ENCODE data around the gene SLC8A1. TPM values are rescaled to one million over a fixed set of nuclear protein-coding genes. Genes with fewer than 3 reads are reported as not detected.

Gene SLC8A1
- polyA plus RNA-seq, 4 donors = 67.4 to 72.0 (median 68.1) TPM

- no peak for DNase-seq (ENCODE audit: low read depth in 4 of 4, low spot score in 3 of 4)
These were observed 88.7 kb downstream of the SLC8A1 start for GRCh38 chr2:40363231-40363630.

GRCh38 chr2:40361478-40361877, 90.4 kb downstream of the SLC8A1 start:
- DNase-seq (ENCODE audit: low read depth in 4 of 4, low spot score in 3 of 4) = no peak

- no peak for DNase-seq (ENCODE audit: low read depth in 4 of 4, low spot score in 3 of 4)
These were observed 91.2 kb downstream of the SLC8A1 start for GRCh38 chr2:40360652-40361051.

DNA sequence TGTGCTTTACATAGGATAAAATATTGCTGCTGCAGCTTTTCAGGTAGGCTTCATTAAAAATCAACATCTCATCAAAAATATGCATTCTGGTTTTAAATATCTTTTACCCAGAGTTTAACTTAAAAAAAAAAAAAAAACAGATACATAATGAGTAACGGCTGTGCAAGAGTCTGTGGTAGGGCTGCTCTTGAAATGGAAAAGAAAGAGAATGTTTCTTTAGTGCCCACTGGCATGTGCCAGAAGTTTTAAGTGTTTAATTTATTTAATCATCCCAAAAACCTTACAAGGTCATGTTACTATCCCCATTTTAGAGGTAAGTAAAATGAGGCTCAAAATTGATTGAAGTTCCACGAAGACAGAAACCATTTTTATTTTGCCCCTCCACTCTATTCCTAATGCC, 92.1 kb downstream of the SLC8A1 start:
- DNase-seq (ENCODE audit: low read depth in 4 of 4, low spot score in 3 of 4) = no peak

DNA sequence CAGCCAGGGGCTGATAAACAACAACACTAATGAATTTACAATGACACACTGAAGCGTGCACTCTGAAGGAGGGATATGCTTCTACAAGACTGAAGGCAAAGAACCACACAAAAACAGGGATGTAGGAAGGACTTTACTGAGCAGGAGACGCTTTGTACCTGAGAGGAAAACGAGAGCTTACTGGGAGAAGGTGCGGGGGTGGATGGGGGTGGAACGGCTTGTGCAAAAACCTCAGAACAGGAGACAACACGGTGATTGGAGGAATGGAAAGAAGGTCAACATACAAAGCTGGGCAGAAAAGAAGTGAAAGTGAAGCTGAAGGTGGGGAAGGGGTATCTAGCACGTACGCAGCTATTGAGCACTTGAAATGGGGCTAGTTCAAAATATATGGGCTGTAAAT, 93.1 kb downstream of the SLC8A1 start:
- DNase-seq (ENCODE audit: low read depth in 4 of 4, low spot score in 3 of 4) = no peak

- no peak for DNase-seq (ENCODE audit: low read depth in 4 of 4, low spot score in 3 of 4)
These were observed 94.2 kb downstream of the SLC8A1 start for GRCh38 chr2:40357667-40358066.

DNA sequence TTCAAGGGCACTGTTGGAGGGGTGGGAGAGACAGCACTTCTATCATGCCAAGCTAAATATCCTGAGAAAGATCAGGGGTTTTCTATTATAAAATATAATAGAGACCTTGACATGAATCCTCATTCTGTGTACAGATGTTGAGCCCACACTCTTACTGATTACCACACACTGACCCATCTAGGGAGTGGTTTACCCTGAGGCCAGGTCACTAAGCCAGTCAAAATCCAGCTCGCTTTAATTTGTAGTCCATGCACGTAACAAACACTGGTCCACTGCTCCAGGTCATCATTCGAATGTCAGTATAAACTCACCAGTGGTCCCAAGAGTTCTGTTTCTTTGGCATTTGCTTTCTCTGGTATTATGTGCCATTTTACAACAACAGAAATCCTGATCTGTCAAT, 96.4 kb downstream of the SLC8A1 start:
- no peak for DNase-seq (ENCODE audit: low read depth in 4 of 4, low spot score in 3 of 4)

- no peak for DNase-seq (ENCODE audit: low read depth in 4 of 4, low spot score in 3 of 4)
These were observed 98.7 kb downstream of the SLC8A1 start for GRCh38 chr2:40353231-40353630.

DNA sequence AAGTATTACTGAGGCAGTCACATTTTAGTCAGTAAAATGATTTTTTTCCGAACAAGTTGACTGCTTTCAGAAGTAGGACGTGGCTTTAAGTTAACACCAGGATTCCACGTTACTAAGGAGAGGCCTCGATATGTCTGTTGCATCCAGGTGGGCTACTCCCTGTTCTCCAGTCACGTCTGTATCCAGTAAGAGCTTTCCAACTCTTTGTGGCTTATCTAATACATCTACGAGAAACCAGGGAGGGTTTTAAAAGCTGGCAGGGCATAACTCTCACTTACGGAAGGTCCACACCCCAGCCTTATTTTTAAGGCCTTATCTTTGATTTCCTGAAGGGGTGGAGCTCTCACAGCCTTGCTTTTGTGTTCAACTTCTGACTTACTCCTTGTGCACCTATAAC, 99.2 kb downstream of the SLC8A1 start:
- no peak for DNase-seq (ENCODE audit: low read depth in 4 of 4, low spot score in 3 of 4)

DNA sequence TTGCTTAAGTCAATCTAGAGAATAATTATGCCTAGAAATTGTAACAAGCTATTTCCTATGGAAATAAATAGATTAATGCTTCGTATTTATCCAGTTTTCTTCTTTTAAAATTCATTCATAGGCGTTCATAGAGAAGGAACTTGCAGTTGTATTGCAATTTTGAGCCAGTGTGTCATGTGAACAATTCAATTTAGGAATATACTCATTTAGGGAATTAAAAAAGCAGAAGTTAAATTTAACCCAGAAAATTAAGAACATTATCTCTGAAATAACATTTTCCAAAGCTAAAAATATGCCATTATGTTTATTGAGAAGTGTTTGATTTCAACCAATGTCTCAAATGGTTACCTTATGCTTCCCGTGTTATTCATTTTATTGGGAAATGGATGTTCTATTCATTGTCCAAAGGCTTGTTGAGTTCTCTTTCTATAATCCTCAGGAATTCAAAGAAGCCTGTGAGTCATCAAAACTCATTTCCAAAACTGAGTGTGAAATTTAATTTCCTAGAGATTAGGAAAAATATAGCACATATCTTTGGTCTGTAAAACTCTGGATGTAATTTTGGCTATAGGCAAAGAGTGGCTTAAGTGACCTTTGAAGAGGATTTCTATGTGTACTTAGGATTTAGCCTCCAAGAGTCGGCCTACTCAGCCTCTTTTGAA, 99.7 kb downstream of the SLC8A1 start:
- no peak for DNase-seq (ENCODE audit: low read depth in 4 of 4, low spot score in 3 of 4)

DNA sequence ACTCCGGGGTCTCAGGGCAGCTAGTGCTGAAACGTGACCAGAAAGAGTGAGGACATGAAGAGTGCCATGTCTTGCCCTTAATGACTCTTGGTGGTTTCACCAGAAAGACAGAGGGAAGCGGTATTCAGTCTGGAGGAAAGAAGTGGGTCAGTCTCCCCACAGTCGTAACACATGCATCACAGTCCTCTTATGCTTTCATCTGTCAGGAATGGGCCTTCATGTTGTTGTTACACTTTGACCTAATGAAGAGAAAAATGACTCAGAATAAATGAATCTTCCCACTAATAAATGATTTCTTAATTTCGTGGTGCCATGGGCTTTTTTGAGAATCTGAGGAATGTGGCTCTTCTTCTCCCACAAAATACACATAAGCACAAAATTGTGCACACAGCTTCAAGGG, 103.2 kb downstream of the SLC8A1 start:
- no peak for DNase-seq (ENCODE audit: low read depth in 4 of 4, low spot score in 3 of 4)

DNA sequence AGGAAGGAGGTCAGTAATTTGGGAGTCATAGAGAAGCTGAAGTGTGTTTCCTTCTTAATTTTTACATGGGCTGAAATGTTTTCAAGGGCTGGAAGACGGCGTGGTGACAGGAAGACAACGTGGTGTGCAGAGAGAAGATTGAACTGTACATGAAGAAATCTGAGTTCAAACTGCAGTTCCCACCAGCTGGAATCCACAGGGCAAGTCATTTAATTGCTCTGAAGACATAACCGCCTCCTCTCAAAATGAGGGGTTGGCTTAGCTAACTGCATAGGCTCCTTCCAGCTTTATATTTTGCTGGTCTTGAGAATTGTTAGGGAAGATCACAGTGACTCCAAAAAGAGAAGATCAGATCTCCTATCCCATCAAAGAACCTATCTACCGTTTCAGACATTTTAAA, 103.9 kb downstream of the SLC8A1 start:
- DNase-seq (ENCODE audit: low read depth in 4 of 4, low spot score in 3 of 4) = no peak

DNA sequence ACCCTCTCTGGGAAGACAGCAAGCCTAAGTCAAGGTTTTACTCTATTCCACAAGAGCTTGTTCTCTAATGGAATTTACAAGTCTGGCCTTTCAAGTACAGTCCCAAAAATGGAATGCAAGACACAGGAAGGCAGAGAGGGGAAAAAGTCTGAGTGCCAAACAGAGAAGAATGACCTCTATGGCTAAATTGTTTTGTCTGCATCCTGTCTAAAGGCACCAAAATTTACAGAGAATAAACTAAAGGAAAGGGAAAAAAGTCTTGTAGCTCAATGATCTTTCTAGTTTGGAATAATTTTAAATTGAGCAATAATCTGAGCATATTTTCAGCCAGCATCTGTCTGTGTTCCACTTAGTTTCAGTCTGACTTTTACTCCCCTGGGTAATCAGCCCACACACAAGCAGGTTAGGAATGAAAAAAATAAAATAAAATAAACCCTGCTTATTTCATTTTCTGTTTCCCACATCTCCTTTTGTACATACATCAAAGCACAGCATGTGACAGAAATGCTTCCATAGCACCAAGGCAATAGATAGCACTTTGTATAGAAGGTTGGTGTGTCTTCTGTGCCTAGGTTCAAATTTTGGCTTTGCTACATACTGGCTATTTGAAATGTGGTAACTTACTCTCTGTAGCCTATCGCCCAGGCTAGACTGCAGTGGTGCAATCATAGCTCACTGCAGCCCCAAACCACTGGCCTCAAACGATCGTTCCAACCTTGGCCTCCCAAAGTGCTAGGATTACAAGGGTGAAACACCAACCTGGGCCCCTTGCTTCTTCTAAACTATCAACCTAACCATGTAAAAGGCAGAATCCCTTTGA, 105.1 kb downstream of the SLC8A1 start:
- DNase-seq (ENCODE audit: low read depth in 4 of 4, low spot score in 3 of 4) = no peak

- DNase-seq (ENCODE audit: low read depth in 4 of 4, low spot score in 3 of 4) = no peak
These were observed 107.5 kb downstream of the SLC8A1 start for GRCh38 chr2:40344364-40344763.

DNA sequence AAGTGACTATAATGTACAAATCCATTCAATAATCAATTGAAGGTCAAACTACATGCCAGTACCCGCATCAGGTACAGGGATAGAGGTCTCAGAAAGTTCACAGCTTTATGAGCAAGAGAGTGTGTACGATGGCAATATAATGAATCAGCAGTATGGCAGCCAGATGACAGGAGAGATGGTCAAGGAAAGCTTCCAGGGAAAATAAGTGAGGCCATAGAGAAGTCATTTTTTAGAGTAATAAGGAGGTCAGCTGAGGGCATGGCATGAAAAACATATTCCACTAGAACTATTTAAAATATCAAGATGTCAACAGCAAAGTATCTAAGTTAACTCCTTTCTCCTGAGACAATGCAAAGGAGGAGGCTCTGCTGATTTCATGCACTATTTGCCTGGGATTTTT, 108.0 kb downstream of the SLC8A1 start:
- DNase-seq (ENCODE audit: low read depth in 4 of 4, low spot score in 3 of 4) = no peak

- DNase-seq (ENCODE audit: low read depth in 4 of 4, low spot score in 3 of 4) = no peak
These were observed 110.7 kb downstream of the SLC8A1 start for GRCh38 chr2:40341198-40341597.

- no peak for DNase-seq (ENCODE audit: low read depth in 4 of 4, low spot score in 3 of 4)
These were observed 112.9 kb downstream of the SLC8A1 start for GRCh38 chr2:40339026-40339425.

DNA sequence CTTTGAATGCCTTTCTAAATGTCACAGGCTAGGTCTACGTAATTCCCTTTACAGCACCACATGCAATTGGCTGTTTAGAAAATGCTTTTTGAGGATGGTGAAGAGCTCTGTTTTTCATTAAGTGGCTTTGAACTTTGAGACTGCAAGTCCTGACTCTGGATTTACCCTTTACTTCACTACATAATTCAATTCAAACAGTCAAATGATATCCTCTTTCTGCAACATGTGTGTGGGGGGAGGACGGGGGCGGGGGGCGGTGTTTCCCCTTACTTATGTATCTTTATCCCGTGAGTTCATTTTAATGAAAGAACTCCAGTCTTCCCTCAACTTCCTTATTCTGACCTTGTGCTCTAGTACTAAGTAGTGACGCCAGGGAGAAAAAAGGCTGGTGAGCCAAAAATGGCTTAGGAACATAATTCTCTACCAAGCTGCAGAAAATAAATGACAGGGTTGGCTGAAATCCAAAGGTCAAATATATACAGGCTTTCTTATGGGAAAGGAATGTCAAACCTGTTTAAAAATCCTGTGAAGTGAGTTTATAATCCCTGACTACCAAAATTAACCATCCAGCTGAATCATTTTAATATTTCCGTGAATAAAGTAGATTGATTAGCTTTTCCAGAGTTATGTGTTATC, 119.6 kb downstream of the SLC8A1 start:
- peak; percentile 61 to 80 (median 73) for DNase-seq (ENCODE audit: low read depth in 4 of 4, low spot score in 3 of 4)

GRCh38 chr2:40330096-40330495, 121.8 kb downstream of the SLC8A1 start:
- no peak for DNase-seq (ENCODE audit: low read depth in 4 of 4, low spot score in 3 of 4)

- no peak for DNase-seq (ENCODE audit: low read depth in 4 of 4, low spot score in 3 of 4)
These were observed 122.2 kb downstream of the SLC8A1 start for GRCh38 chr2:40329739-40330030.

DNA sequence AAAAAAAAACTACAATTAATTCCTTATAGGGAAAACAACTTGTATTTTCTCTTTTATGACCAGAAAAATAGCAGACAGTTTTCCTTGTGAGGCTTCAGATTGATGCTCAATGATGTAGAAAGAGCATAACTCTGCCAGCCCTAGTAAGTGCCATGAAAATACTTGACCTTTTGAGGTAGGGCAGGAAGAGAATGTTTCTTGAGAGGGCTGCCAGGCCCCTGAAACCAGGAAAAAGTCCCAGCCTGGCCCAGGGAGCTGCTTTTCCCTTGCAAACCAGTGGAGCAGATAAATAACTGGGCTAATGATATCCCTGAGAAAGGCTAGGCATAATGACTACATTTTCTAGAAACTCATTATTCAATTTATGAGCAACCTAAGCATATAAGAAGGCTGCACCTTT, 126.8 kb downstream of the SLC8A1 start:
- DNase-seq (ENCODE audit: low read depth in 4 of 4, low spot score in 3 of 4) = no peak

DNA sequence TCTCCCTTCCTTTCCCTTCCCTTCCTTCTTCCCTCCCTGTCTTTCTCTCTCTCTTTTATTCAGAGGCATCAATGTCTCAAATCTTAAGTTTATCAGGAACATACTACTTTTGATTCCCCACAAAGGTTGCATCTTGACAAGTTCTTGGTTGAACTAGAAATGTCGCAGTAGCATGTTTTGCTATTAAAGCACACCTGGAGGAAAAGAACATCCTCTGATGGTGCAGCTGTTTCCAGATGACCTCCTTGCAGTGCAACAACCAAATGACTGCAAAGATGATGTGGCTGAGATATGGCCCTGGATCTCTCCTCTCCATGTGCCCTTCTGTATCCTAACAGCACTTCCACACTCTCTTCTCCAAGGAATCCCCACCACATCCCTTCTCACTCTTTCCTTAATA, 127.2 kb downstream of the SLC8A1 start:
- no peak for DNase-seq (ENCODE audit: low read depth in 4 of 4, low spot score in 3 of 4)
